Stomach (tissue), 9 donors: ENCODE data around the gene ATG13. TPM values are rescaled to one million over a fixed set of nuclear protein-coding genes. Genes with fewer than 3 reads are reported as not detected.
A peak's percentile ranks its signal among the peaks of the same experiment; 100 is the strongest.

ENCODE experiments used
- DNase-seq, 2 donors: peaks; one replicate each; pipeline versions ENCODE4 v3.0.0 to v3.0.0-alpha.2; 2013 to 2019
- H3K27ac ChIP-seq, 5 donors: fragments of 200-600 bp in 4 of 5; sonication (generic) in 4 of 5; one replicate each; pipeline ENCODE4 v1.5.1; 2013 to 2019; ENCODE audit warnings: mild to moderate bottlenecking in 1 of 5, moderate library complexity in 1 of 5
- H3K27me3 ChIP-seq, 3 donors: fragments of 200-600 bp; sonication (generic); one replicate each; pipeline ENCODE4 v1.5.1; 2017 to 2019; ENCODE audit warnings: mixed run types in 1 of 3
- H3K36me3 ChIP-seq, 4 donors: fragments of 200-600 bp; sonication (generic); 1 replicate in 3 of 4; 2 replicates in 1 of 4; pipeline ENCODE4 v1.5.1; 2016 to 2019
- H3K4me1 ChIP-seq, 4 donors: fragments of 200-600 bp; sonication (generic); one replicate each; pipeline ENCODE4 v1.5.1; 2016 to 2019
- H3K4me3 ChIP-seq, 4 donors: fragments of 200-600 bp; sonication (generic) in 3 of 4; one replicate each; pipeline ENCODE4 v1.5.1; 2016 to 2019; ENCODE audit warnings: mild to moderate bottlenecking in 1 of 4
- H3K9me3 ChIP-seq, 4 donors: fragments of 200-600 bp; sonication (generic); one replicate each; pipeline ENCODE4 v1.5.1; 2016 to 2019
- EP300 ChIP-seq: sonication (generic); formaldehyde crosslinking; IDR thresholded peaks from one replicate; pipeline ENCODE4 v1.6.1; 2017; ENCODE audit warnings: antibody characterized with exemption
- POLR2A ChIP-seq, 4 donors: fragments of 450-650 bp; IDR thresholded peaks; one replicate each; pipeline ENCODE4 v1.6.1; 2016; ENCODE audit warnings: antibody characterized with exemption in 4 of 4, control low read depth in 2 of 4, mild to moderate bottlenecking in 1 of 4, moderate library complexity in 1 of 4
- POLR2AphosphoS5 ChIP-seq, 3 donors: sonication (generic); formaldehyde crosslinking; IDR thresholded peaks; one replicate each; pipeline ENCODE4 v1.6.1; 2016; ENCODE audit warnings: antibody characterized with exemption in 3 of 3
- WGBS, 5 donors: extraction: QIAGEN DNeasy Blood & Tissue Kit in 3 of 5; methylation state at CpG; one replicate each; pipeline versions ENCODE4 v1.1.5 to v1.1.7; 2013 to 2018; 5-methylcytosine and 5-hydroxymethylcytosine counted together
- intact Hi-C: fragments of 100-400 bp; cut with DNase I; formaldehyde crosslinking; loops from one replicate; pipeline ENCODE4 v1.15.1; 2023; ENCODE audit warnings: low total_unique reads
- polyA plus RNA-seq, 3 donors: library from polyadenylated mRNA; stranded (reverse); fragments of 200-250 nt; gene quantifications; one replicate each; pipeline ENCODE4 v1.2.3, GENCODE V29; 2013
- total RNA-seq, 5 donors: library from RNA; depleted of rRNA; stranded (reverse); fragments of >200 nt; gene quantifications; one replicate each; pipeline versions ENCODE4 v1.1.0 to v1.2.3, GENCODE V29; 2014 to 2016
- TF ChIP-seq, protein P1 (sequence below), 7 experiments: fragments of 450-650 bp in 4 of 7; fragments of 200-600 bp in 3 of 7; sonication (generic) in 3 of 7; IDR thresholded peaks; one replicate each; pipeline ENCODE4 v1.5.1; 2016 to 2019; ENCODE audit warnings: antibody characterized with exemption in 7 of 7, control low read depth in 2 of 7, mild to moderate bottlenecking in 1 of 7
- donor health status: healthy with polysubstance abuse.
- donor health status: Bipolar disorder and iron deficiency.
- donor health status: healthy.

Gene ATG13
- total and polyA plus RNA-seq, 8 donors: 17.3 to 286 (median 104) TPM

DNA sequence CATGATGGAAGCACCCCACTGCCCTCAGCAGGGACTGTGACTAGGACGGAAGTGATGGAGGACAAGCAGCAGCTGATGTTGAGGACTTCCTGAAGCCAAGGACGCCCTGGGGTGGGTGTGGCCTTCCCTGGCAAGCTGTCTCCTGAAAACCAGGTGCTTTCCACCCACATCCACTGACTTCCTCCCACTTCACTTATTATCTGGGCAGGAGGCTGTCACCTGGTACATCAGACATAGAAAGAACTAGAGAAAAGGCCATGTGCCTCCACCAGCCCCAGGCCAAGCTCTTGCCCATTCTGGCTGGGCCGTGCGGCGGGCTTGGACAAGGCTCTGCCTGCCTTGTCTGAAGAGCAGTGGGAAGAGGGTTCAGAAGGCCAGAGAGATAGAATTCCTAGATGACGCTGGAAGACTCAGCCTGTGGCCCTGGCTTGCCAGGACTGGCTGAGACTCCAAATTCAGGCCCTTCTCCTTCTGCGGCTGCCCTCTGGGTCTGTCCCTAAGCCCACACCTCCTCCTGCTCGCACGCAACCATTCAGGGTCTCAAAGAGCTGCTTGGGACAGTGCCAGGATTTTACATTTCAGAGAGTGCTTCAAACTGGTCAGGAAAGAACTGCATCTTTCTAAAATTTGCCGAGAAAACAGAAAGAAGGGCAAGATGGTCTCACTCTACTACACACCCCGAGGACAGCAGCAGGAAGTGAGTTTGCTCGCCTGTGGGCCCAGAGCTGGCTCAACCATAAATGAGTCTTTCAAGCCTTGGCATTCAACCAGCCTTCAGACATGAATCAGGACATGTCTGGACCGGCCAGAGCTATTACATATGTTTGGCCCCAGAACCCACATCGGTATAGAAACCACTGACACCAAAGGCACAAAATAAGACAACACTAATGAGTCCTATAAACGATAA is 69.8 kb downstream of the ATG13 start:
- no peak overlapping the region for H3K4me3 ChIP-seq
- H3K27me3 ChIP-seq: no peaks in the 10 kb centered on the region
- intact Hi-C loops: no loop called here
- peaks cover 49 to 99% (median 94%) of the 10 kb centered on the region in 4 donors for H3K36me3 ChIP-seq
- peak in 1 of 2 donors; percentile 50 for DNase-seq
- H3K9me3 ChIP-seq: no peaks in the 10 kb centered on the region
- WGBS, 5 donors: 67 to 88% (median 76%) methylated on average over 15 of the region's 15 CpGs
- H3K27ac ChIP-seq: peak overlapping the region in 4 of 5 donors; percentile 31 to 70 (median 60)
- H3K4me1 ChIP-seq: peaks cover 6 to 29% (median 8%) of the 10 kb centered on the region in 4 donors
- no peak for TF ChIP-seq POLR2AphosphoS5 (IDR thresholded peaks at IDR 0.05)
- TF ChIP-seq EP300: no peak

DNA sequence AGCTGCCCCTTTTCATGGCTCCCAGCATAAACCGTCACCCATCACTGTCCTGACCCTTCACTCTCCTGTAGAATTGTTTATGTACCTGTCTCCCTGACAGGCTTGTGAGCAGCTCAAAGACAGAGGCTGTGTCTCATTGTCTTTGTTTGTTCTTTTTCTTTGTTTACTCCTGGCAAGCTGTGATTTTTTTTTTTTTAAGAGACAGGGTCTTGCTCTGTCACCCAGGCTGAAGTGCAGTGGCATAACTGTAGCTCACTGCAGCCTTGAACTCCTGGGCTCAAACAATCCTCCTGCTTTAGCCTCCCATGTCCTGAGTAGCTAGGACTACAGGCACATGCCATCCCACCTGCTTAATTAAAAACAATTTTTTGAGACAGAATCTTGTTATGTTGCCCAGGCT is 73.3 kb downstream of the ATG13 start:
- DNase-seq: no peak
- Histone ChIP-seq H3K4me3 (no peak overlapping the region), H3K9me3 (no peaks in the 10 kb centered on the region), H3K27ac (no peak overlapping the region), H3K4me1 (peaks cover 6 to 41% (median 15%) of the 10 kb centered on the region in 4 donors), H3K36me3 (peaks cover 55 to 100% (median 99%) of the 10 kb centered on the region in 4 donors), H3K27me3 (no peaks in the 10 kb centered on the region)
- intact Hi-C loops: no loop called here
- 85 to 100% (median 88%) methylated on average over 1 of the region's 1 CpG for WGBS, 5 donors
- TF ChIP-seq POLR2A (IDR thresholded peaks at IDR 0.05) (no peak), EP300 (no peak), POLR2AphosphoS5 (IDR thresholded peaks at IDR 0.05) (no peak)
- TF ChIP-seq, protein P1, sequence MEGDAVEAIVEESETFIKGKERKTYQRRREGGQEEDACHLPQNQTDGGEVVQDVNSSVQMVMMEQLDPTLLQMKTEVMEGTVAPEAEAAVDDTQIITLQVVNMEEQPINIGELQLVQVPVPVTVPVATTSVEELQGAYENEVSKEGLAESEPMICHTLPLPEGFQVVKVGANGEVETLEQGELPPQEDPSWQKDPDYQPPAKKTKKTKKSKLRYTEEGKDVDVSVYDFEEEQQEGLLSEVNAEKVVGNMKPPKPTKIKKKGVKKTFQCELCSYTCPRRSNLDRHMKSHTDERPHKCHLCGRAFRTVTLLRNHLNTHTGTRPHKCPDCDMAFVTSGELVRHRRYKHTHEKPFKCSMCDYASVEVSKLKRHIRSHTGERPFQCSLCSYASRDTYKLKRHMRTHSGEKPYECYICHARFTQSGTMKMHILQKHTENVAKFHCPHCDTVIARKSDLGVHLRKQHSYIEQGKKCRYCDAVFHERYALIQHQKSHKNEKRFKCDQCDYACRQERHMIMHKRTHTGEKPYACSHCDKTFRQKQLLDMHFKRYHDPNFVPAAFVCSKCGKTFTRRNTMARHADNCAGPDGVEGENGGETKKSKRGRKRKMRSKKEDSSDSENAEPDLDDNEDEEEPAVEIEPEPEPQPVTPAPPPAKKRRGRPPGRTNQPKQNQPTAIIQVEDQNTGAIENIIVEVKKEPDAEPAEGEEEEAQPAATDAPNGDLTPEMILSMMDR (IDR thresholded peaks at IDR 0.05): no peak

DNA sequence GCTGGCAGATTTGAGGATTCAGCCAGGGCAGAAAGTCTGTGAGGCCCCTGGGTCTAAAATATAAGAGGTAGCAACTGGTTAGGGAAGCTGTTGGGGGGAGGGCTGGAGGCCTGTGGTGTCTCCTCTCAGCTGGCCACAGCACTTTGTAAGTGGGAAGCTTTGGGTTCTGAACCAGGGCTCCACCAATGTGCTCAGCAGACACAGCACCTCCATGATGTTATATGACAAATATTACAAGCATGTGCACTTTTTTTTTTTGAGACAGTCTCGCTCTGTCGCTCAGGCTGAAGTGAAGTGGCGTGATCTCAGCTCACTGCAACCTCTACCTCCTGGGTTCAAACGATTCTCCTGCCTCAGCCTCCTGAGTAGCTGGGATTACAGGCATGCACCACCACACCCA is 75.1 kb downstream of the ATG13 start:
- Histone ChIP-seq H3K27ac (peak overlapping the region in 1 of 5 donors; percentile 3), H3K9me3 (no peaks in the 10 kb centered on the region), H3K4me1 (peaks cover 10 to 51% (median 33%) of the 10 kb centered on the region in 4 donors), H3K36me3 (peaks cover 43 to 99% (median 97%) of the 10 kb centered on the region in 4 donors), H3K27me3 (no peaks in the 10 kb centered on the region), H3K4me3 (no peak overlapping the region)
- intact Hi-C loops: no loop called here
- TF ChIP-seq, protein P1 (IDR thresholded peaks at IDR 0.05): no peak
- no peak for TF ChIP-seq POLR2A (IDR thresholded peaks at IDR 0.05)
- TF ChIP-seq POLR2AphosphoS5 (IDR thresholded peaks at IDR 0.05): no peak
- TF ChIP-seq EP300: no peak
- 88 to 97% (median 94%) methylated on average over 4 of the region's 4 CpGs for WGBS, 5 donors
- no peak for DNase-seq

DNA sequence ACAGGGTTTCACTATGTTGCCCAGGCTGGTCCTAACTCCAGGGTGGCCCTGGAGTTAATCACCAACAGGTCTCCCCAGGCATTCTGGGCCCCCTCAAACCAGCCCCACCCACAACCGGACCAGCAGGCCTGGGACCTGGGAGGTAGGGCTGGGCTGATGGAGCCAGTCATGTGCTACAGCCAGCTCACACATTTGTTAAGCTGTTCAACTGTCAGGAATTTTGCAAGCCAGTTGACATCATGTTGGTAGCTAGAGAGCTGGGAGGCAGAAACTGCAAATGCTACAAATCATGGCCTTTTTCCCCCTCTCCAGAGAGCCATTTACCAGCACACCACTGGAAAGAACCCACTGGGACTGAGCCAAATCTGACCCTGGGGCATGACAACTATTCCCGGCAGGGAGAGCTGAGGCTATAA is 76.3 kb downstream of the ATG13 start:
- Histone ChIP-seq H3K4me3 (no peak overlapping the region), H3K27ac (peak overlapping the region in 4 of 5 donors; percentile 39 to 52 (median 43)), H3K9me3 (no peaks in the 10 kb centered on the region), H3K36me3 (peaks cover 36 to 89% (median 86%) of the 10 kb centered on the region in 4 donors), H3K4me1 (peaks cover 22 to 53% (median 36%) of the 10 kb centered on the region in 4 donors), H3K27me3 (no peaks in the 10 kb centered on the region)
- no peak for DNase-seq
- 50 to 74% (median 61%) methylated on average over 2 of the region's 2 CpGs for WGBS, 5 donors
- TF ChIP-seq EP300: no peak
- no peak for TF ChIP-seq POLR2AphosphoS5 (IDR thresholded peaks at IDR 0.05)
- TF ChIP-seq, protein P1 (IDR thresholded peaks at IDR 0.05): no peak
- no peak for TF ChIP-seq POLR2A (IDR thresholded peaks at IDR 0.05)
- intact Hi-C loops: no loop called here
